Upper lobe of left lung (tissue), 4 donors: Measurements from ENCODE around the gene SLC7A6.

Experiments used
- CTCF ChIP-seq, 6 experiments: fragments of 450-650 bp in 4 of 6; fragments of 200-600 bp in 2 of 6; sonication (generic) in 2 of 6; IDR thresholded peaks; one replicate each; pipeline ENCODE4 v1.5.1; 2016 to 2019; ENCODE audit warnings: antibody characterized with exemption in 6 of 6
- POLR2A ChIP-seq, 4 donors: fragments of 450-650 bp; IDR thresholded peaks; one replicate each; pipeline ENCODE4 v1.5.1; 2016 to 2017; ENCODE audit warnings: antibody characterized with exemption in 4 of 4, mild to moderate bottlenecking in 2 of 4

- TF ChIP-seq CTCF (IDR thresholded peaks at IDR 0.05) = no peak
- no peak for TF ChIP-seq POLR2A (IDR thresholded peaks at IDR 0.05)
These were observed 8.3 kb downstream of the SLC7A6 start for GRCh38 chr16:68272507-68273209.
